Mesenchymal stem cell (in vitro differentiated cells and primary cell): ENCODE measurements around the gene OLFM2.

Experiments
- DNase-seq: peaks from one replicate; pipeline ENCODE4 v3.0.0-alpha.2; 2013
- H2AFZ ChIP-seq: one replicate; pipeline ENCODE4 v1.6.1; 2013; ENCODE audit warnings: low read depth, mild to moderate bottlenecking, control low read depth, inconsistent platforms, low read length, moderate library complexity
- H2AK5ac ChIP-seq: 2 replicates; pipeline ENCODE4 v1.6.1; 2013; ENCODE audit warnings: low read length, moderate library complexity, mild to moderate bottlenecking, inconsistent platforms; ENCODE audit not compliant: severe bottlenecking
- H2BK120ac ChIP-seq: one replicate; pipeline ENCODE4 v1.6.1; 2013; ENCODE audit warnings: low read depth, mild to moderate bottlenecking, inconsistent platforms, low read length, moderate library complexity
- H2BK12ac ChIP-seq, 2 experiments: one replicate each; pipeline ENCODE4 v1.6.1; 2013; ENCODE audit warnings: inconsistent platforms in 2 of 2, low read length in 2 of 2, mild to moderate bottlenecking in 2 of 2, moderate library complexity in 2 of 2, control low read depth in 1 of 2
- H2BK15ac ChIP-seq: one replicate; pipeline ENCODE4 v1.6.1; 2013; ENCODE audit warnings: mild to moderate bottlenecking, low read depth, inconsistent platforms; ENCODE audit not compliant: poor library complexity, severe bottlenecking
- H2BK5ac ChIP-seq: 2 replicates; pipeline ENCODE4 v1.6.1; 2013; ENCODE audit warnings: low read depth, mild to moderate bottlenecking, low read length, control low read depth, inconsistent platforms; ENCODE audit not compliant: poor library complexity, severe bottlenecking
- H3K14ac ChIP-seq, 2 experiments: one replicate each; pipeline ENCODE4 v1.6.1; 2013; ENCODE audit warnings: inconsistent platforms in 2 of 2, low read length in 2 of 2, control low read depth in 1 of 2, mild to moderate bottlenecking in 1 of 2, moderate library complexity in 1 of 2
- H3K18ac ChIP-seq, 2 experiments: one replicate each; pipeline ENCODE4 v1.6.1; 2013; ENCODE audit warnings: inconsistent platforms in 2 of 2, low read length in 2 of 2, control low read depth in 1 of 2, low read depth in 1 of 2, mild to moderate bottlenecking in 1 of 2
- H3K23ac ChIP-seq, 2 experiments: one replicate each; pipeline ENCODE4 v1.6.1; 2013; ENCODE audit warnings: inconsistent platforms in 2 of 2, low read length in 2 of 2, mild to moderate bottlenecking in 2 of 2, moderate library complexity in 2 of 2, control low read depth in 1 of 2
- H3K27ac ChIP-seq: 2 replicates; pipeline ENCODE4 v1.5.1; 2013; ENCODE audit warnings: mild to moderate bottlenecking, moderate library complexity, low read length, control low read depth, inconsistent platforms; ENCODE audit not compliant: poor library complexity, severe bottlenecking
- H3K27me3 ChIP-seq, 2 experiments: 2 replicates each; pipeline versions ENCODE4 v1.6.1 to v1.7.0; 2013; ENCODE audit warnings: low read length in 2 of 2, mild to moderate bottlenecking in 2 of 2, moderate library complexity in 2 of 2, control low read depth in 1 of 2, inconsistent platforms in 1 of 2; ENCODE audit not compliant: control insufficient read depth in 1 of 2, insufficient read depth in 1 of 2
- H3K36me3 ChIP-seq, 2 experiments: 2 replicates each; pipeline versions ENCODE4 v1.6.1 to v1.7.0; 2013; ENCODE audit warnings: low read length in 2 of 2, control low read depth in 1 of 2, inconsistent platforms in 1 of 2, low read depth in 1 of 2, mild to moderate bottlenecking in 1 of 2; ENCODE audit not compliant: insufficient read depth in 2 of 2, control insufficient read depth in 1 of 2
- H3K4ac ChIP-seq, 2 experiments: one replicate each; pipeline ENCODE4 v1.6.1; 2013; ENCODE audit warnings: inconsistent platforms in 2 of 2, low read length in 2 of 2, mild to moderate bottlenecking in 2 of 2, moderate library complexity in 2 of 2, control low read depth in 1 of 2, low read depth in 1 of 2
- H3K4me1 ChIP-seq: 2 replicates; pipeline ENCODE4 v1.6.1; 2013; ENCODE audit warnings: low read depth, low read length, control low read depth; ENCODE audit not compliant: control insufficient read depth, insufficient read depth
- H3K4me2 ChIP-seq: 2 replicates; pipeline ENCODE4 v1.6.1; 2013; ENCODE audit warnings: low read length, mild to moderate bottlenecking, inconsistent platforms; ENCODE audit not compliant: poor library complexity, severe bottlenecking
- H3K4me3 ChIP-seq, 2 experiments: 2 replicates each; pipeline versions ENCODE4 v1.5.1 to v1.7.0; 2013; ENCODE audit warnings: low read length in 2 of 2, mild to moderate bottlenecking in 2 of 2, control low read depth in 1 of 2, low read depth in 1 of 2; ENCODE audit not compliant: insufficient read depth in 1 of 2
- H3K79me1 ChIP-seq: replicated peaks from 2 replicates; pipeline ENCODE4 v1.6.1; 2013; ENCODE audit warnings: mild to moderate bottlenecking, control low read depth, low read length, inconsistent platforms; ENCODE audit not compliant: poor library complexity, severe bottlenecking
- H3K9ac ChIP-seq: 2 replicates; pipeline ENCODE4 v1.7.0; 2013; ENCODE audit warnings: mild to moderate bottlenecking, low read length, moderate library complexity
- H3K9me3 ChIP-seq: 2 replicates; pipeline ENCODE4 v1.7.0; 2013; ENCODE audit warnings: mild to moderate bottlenecking, low read length; ENCODE audit not compliant: control insufficient read depth
- H4K8ac ChIP-seq: one replicate; pipeline ENCODE4 v1.6.1; 2013; ENCODE audit warnings: inconsistent platforms, mild to moderate bottlenecking, low read length, moderate library complexity
- H4K91ac ChIP-seq: one replicate; pipeline ENCODE4 v1.6.1; 2013; ENCODE audit warnings: mild to moderate bottlenecking, low read length, inconsistent platforms
- WGBS: methylation state at CpG from one replicate; pipeline ENCODE4 v1.1.7; 2013; ENCODE audit warnings: mixed read lengths; 5-methylcytosine and 5-hydroxymethylcytosine counted together

The OLFM2 gene

DNA sequence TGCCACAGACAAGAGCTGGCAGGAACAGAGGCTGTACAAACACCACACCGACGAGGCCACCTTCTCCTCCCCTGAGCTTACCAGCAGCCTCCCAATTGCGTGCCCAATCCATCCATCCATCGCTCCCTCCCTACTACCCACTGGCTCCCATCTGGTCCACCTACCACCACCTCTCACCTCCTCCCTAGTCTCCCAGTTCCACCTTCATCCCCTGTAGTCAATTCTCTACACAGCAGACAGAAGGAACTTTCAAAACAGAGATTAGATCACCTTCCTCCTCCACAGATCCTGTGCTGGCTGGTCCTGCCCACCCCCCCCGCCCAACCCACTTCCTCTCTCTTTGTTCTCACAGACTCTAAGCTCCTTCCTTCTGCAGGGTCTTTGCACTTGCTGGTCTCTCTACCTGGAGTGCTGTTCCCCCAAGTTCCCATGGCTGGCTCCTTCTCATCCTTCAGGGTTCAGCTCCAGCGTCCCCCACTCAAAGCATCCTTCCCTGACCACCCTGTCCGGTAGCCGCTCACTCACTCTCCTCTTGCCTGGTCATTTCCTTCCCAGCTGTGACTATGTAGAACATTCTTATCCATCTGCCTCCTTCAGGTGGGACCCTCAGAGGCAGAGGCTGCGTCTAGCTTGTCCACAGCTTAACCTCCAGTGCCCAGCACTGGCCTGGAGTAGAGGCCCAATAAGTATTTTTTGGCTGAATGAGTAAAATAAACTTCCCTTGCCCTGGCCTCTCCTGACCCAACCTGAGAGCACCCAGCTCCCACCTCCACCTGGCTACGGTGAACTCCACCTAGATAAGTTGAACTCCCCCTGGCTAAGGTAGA is 78.2 kb downstream of the OLFM2 start:
- Histone ChIP-seq H3K4ac (no peak overlapping the region), H2BK5ac (no peak overlapping the region), H3K18ac (no peak overlapping the region), H3K27ac (no peak overlapping the region), H3K4me2 (no peak overlapping the region), H2AK5ac (no peak overlapping the region), H4K91ac (no peak overlapping the region), H3K27me3 (no peaks in the 10 kb centered on the region), H2BK120ac (no peak overlapping the region), H2BK15ac (no peak overlapping the region), H3K36me3 (peaks cover 12 to 19% of the 10 kb centered on the region in 2 experiments), H2AFZ (no peak overlapping the region), H3K79me1 (no peaks in the 10 kb centered on the region), H3K4me3 (peak overlapping the region in 1 of 2 experiments; percentile 1), H3K9ac (no peak overlapping the region), H2BK12ac (no peak overlapping the region), H3K9me3 (no peaks in the 10 kb centered on the region), H4K8ac (no peak overlapping the region), H3K4me1 (peaks cover 2% of the 10 kb centered on the region), H3K23ac (no peak overlapping the region), H3K14ac (no peak overlapping the region)
- WGBS: 89% methylated on average over 10 of the region's 10 CpGs
- no peak for DNase-seq

DNA sequence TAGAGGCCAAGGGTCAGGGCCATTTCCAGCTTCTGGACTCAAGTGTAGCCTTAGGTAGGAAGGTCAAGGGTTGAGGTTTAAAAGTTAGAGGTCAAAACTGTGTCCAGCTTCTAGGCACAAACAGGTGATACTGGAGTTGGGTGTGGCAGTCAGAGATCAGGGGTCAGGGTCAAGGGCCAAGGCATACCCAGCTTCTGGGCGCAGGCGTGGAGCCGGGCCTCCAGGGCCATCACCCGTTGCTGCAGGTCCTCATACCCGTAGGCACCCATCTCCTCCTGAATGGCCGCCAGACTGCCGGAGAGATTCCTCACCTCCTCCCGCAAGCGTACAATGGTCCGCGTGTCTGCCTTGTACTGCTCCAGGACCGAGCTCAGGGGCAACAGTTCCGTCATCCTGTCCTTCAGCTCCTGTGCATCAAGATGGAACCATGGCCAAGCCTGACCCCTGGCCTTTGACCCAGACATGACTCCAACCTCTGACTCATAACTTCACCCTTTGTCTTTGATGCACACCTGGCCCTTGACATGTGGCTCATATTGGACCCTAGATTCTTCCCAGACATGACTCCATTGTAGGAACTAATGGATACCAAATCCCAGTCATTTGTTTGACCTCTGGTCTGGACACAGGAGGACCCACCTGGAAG is 79.1 kb downstream of the OLFM2 start:
- no peak overlapping the region for H4K8ac ChIP-seq

DNA sequence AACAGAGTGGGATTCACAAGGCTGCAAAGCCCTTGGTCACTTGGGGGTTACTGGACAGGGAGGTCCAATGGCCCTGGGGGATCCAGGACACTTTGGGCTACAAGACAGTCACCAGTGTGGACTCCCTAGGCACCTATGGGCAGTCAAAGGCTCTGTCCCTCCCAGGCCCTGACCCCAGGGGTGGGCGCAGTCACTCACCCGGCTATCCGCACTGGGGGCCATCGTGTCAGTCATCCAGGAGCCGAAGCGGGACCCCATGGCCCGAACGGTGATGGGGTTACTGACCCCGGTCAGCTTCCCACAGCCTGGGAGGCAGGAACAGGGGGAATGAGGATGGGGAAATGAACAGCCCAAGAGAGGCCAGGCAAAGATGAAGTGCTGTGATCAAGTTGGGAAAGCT is 79.7 kb downstream of the OLFM2 start:
- Histone ChIP-seq H3K4me3 (no peak overlapping the region), H2AK5ac (no peak overlapping the region), H2AFZ (no peak overlapping the region), H3K9ac (no peak overlapping the region), H3K23ac (no peak overlapping the region), H4K91ac (no peak overlapping the region), H2BK15ac (no peak overlapping the region), H3K79me1 (peaks cover 3% of the 10 kb centered on the region), H2BK5ac (no peak overlapping the region), H3K9me3 (no peaks in the 10 kb centered on the region), H3K27ac (no peak overlapping the region), H3K4ac (no peak overlapping the region), H3K4me1 (peaks cover 4% of the 10 kb centered on the region), H3K14ac (no peak overlapping the region), H3K36me3 (peaks cover 12 to 23% of the 10 kb centered on the region in 2 experiments), H4K8ac (no peak overlapping the region), H3K18ac (no peak overlapping the region), H2BK12ac (no peak overlapping the region), H3K4me2 (no peak overlapping the region), H2BK120ac (no peak overlapping the region), H3K27me3 (no peaks in the 10 kb centered on the region)
- DNase-seq: no peak
- 97% methylated on average over 9 of the region's 9 CpGs for WGBS

More for the DNA sequence above, 79.1 kb downstream of the OLFM2 start:
- no peak overlapping the region for H3K9ac ChIP-seq
- peaks cover 4% of the 10 kb centered on the region for H3K4me1 ChIP-seq
- no peaks in the 10 kb centered on the region for H3K27me3 ChIP-seq
- no peak overlapping the region for H3K18ac ChIP-seq
- DNase-seq: no peak
- no peak overlapping the region for H3K4ac ChIP-seq
- no peak overlapping the region for H2AFZ ChIP-seq
- no peak overlapping the region for H3K4me3 ChIP-seq
- H3K36me3 ChIP-seq: peaks cover 12 to 19% of the 10 kb centered on the region in 2 experiments
- WGBS: 96% methylated on average over 13 of the region's 13 CpGs
- H3K14ac ChIP-seq: no peak overlapping the region
- H3K27ac ChIP-seq: no peak overlapping the region
- H2BK15ac ChIP-seq: no peak overlapping the region
- no peak overlapping the region for H3K4me2 ChIP-seq
- H3K9me3 ChIP-seq: no peaks in the 10 kb centered on the region
- H3K79me1 ChIP-seq: no peaks in the 10 kb centered on the region
- no peak overlapping the region for H2AK5ac ChIP-seq
- no peak overlapping the region for H3K23ac ChIP-seq
- no peak overlapping the region for H4K91ac ChIP-seq
- no peak overlapping the region for H2BK120ac ChIP-seq
- no peak overlapping the region for H2BK5ac ChIP-seq
- H2BK12ac ChIP-seq: no peak overlapping the region

DNA sequence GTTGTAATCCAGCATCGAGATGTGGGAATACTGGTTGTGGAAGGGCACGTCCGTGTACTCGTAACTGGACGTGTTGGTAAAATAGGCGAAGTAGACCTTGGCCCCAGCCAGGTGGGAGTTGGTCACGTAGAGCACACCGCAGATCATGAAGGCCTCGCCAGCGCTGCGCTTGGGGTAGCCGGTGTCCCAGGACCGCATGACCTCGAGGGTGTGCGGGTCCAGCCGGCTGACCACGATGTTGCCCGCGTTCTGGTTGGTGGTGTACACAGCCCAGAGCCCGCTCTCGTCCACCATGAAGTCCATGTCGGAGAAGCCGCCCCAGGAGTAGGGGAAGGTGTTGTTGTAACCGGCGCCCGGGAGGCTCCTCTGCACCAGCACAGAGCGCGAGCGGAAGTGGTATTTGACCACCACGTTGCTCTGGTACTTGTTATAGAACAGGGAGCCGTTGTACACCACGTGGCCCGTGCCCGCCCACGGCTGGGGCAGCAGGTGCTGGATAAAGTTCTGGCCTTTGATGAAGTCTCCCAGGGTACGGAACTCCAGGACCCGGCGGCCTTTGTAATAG is 82.0 kb downstream of the OLFM2 start:
- Histone ChIP-seq H3K27ac (no peak overlapping the region), H3K18ac (no peak overlapping the region)

More for the DNA sequence above, 82.0 kb downstream of the OLFM2 start:
- WGBS: 98% methylated on average over 38 of the region's 38 CpGs
- Histone ChIP-seq H2BK5ac (no peak overlapping the region), H3K9me3 (no peaks in the 10 kb centered on the region), H3K14ac (no peak overlapping the region), H3K4me1 (peaks cover 4% of the 10 kb centered on the region), H4K8ac (no peak overlapping the region), H2BK120ac (no peak overlapping the region), H3K4me2 (no peak overlapping the region), H2BK15ac (no peak overlapping the region), H2AFZ (no peak overlapping the region), H3K79me1 (peaks cover 12% of the 10 kb centered on the region), H2AK5ac (no peak overlapping the region), H3K36me3 (peaks cover 23 to 37% of the 10 kb centered on the region in 2 experiments), H3K4me3 (no peak overlapping the region), H4K91ac (no peak overlapping the region), H3K4ac (no peak overlapping the region), H3K27me3 (no peaks in the 10 kb centered on the region), H3K9ac (no peak overlapping the region), H2BK12ac (no peak overlapping the region), H3K23ac (peak overlapping the region in 1 of 2 experiments; percentile 48)
- DNase-seq: no peak
